ENCODE results near the gene WFS1. TPM values are rescaled to one million over a fixed set of nuclear protein-coding genes. Genes with fewer than 3 reads are reported as not detected.

WFS1 gene
- total and polyA plus RNA-seq, 2 donors (not counting 1 experiment from before 2014, with no cell fraction given), result 25.7 to 37.5 TPM

DNA sequence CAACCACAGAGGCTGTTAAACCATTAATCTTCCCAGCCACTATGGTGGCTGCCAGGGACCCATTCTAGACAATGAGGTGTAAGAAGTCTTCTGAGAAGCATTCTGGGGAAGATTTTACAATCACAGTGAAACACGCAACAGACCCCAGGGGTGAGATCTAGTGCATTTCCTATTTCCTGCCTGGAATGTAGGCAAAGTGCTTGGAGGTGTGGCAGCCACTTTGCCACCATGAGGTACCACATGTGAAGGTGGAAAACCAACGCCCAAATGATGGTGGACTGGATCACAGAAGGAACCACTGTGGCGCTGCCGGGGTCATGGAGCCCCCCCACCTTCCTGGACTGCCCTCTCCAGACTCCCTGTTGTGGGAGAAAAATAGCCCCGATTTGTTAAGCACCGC lies 61.8 kb downstream of the WFS1 start:
- TF ChIP-seq EZH2 (IDR thresholded peaks at IDR 0.05; ENCODE audit: low read length, missing control alignments), result no peak
- TF ChIP-seq, protein P1, sequence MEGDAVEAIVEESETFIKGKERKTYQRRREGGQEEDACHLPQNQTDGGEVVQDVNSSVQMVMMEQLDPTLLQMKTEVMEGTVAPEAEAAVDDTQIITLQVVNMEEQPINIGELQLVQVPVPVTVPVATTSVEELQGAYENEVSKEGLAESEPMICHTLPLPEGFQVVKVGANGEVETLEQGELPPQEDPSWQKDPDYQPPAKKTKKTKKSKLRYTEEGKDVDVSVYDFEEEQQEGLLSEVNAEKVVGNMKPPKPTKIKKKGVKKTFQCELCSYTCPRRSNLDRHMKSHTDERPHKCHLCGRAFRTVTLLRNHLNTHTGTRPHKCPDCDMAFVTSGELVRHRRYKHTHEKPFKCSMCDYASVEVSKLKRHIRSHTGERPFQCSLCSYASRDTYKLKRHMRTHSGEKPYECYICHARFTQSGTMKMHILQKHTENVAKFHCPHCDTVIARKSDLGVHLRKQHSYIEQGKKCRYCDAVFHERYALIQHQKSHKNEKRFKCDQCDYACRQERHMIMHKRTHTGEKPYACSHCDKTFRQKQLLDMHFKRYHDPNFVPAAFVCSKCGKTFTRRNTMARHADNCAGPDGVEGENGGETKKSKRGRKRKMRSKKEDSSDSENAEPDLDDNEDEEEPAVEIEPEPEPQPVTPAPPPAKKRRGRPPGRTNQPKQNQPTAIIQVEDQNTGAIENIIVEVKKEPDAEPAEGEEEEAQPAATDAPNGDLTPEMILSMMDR (conservative IDR thresholded peaks at IDR 0.05 in 1 of 2, IDR thresholded peaks at IDR 0.05 in 1 of 2; ENCODE audit: low read depth in 1 of 2, low read length in 2 of 2), result no peak
- Histone ChIP-seq H3K27me3 (ENCODE audit: control insufficient read depth, insufficient read depth, low read length) (no peaks in the 10 kb centered on the region), H3K4me1 (ENCODE audit: control insufficient read depth, extremely low read depth, insufficient read depth, low read length) (no peaks in the 10 kb centered on the region), H2AFZ (ENCODE audit: low read length) (no peak overlapping the region), H4K20me1 (ENCODE audit: control insufficient read depth, extremely low read depth, insufficient read depth, low read length) (no peaks in the 10 kb centered on the region), H3K9ac (ENCODE audit: insufficient read depth, low read length) (no peak overlapping the region), H3K4me2 (ENCODE audit: extremely low read depth, insufficient read depth, low read length) (no peak overlapping the region), H3K4me3 (replicated peaks in 1 of 4; ENCODE audit: control extremely low read depth in 1 of 4, insufficient read depth in 1 of 4, low read depth in 3 of 4, low read length in 4 of 4) (no peak overlapping the region), H3K79me2 (ENCODE audit: control insufficient read depth, insufficient read depth, low read length) (no peaks in the 10 kb centered on the region), H3K36me3 (ENCODE audit: control insufficient read depth, insufficient read depth, low read length) (no peaks in the 10 kb centered on the region), H3K27ac (ENCODE audit: insufficient read depth, low read length) (no peak overlapping the region), H3K9me3 (ENCODE audit: control insufficient read depth, insufficient read depth, low read depth, low read length) (no peaks in the 10 kb centered on the region)
- no peak for DNase-seq (ENCODE audit: low read depth in 2 of 2)

- Histone ChIP-seq H3K27me3 (ENCODE audit: control insufficient read depth, insufficient read depth, low read length) (no peaks in the 10 kb centered on the region), H3K36me3 (ENCODE audit: control insufficient read depth, insufficient read depth, low read length) (no peaks in the 10 kb centered on the region), H3K4me2 (ENCODE audit: extremely low read depth, insufficient read depth, low read length) (no peak overlapping the region), H3K27ac (ENCODE audit: insufficient read depth, low read length) (no peak overlapping the region), H4K20me1 (ENCODE audit: control insufficient read depth, extremely low read depth, insufficient read depth, low read length) (no peaks in the 10 kb centered on the region), H3K4me3 (replicated peaks in 1 of 4; ENCODE audit: control extremely low read depth in 1 of 4, insufficient read depth in 1 of 4, low read depth in 3 of 4, low read length in 4 of 4) (no peak overlapping the region), H3K9me3 (ENCODE audit: control insufficient read depth, insufficient read depth, low read depth, low read length) (no peaks in the 10 kb centered on the region), H2AFZ (ENCODE audit: low read length) (no peak overlapping the region), H3K4me1 (ENCODE audit: control insufficient read depth, extremely low read depth, insufficient read depth, low read length) (no peaks in the 10 kb centered on the region), H3K9ac (ENCODE audit: insufficient read depth, low read length) (no peak overlapping the region), H3K79me2 (ENCODE audit: control insufficient read depth, insufficient read depth, low read length) (no peaks in the 10 kb centered on the region)
- TF ChIP-seq EZH2 (IDR thresholded peaks at IDR 0.05; ENCODE audit: low read length, missing control alignments), result no peak
- TF ChIP-seq, protein P1 (conservative IDR thresholded peaks at IDR 0.05 in 1 of 2, IDR thresholded peaks at IDR 0.05 in 1 of 2; ENCODE audit: low read depth in 1 of 2, low read length in 2 of 2), result peak; percentile 57 to 88
- DNase-seq (ENCODE audit: low read depth in 2 of 2), result peak in 1 of 2 donors; percentile 33
Measured at GRCh38 chr4:6332042-6332668, 62.5 kb downstream of the WFS1 start.

GRCh38 chr4:6332669-6333050 lies 63.0 kb downstream of the WFS1 start:
- Histone ChIP-seq H3K9me3 (ENCODE audit: control insufficient read depth, insufficient read depth, low read depth, low read length) (no peaks in the 10 kb centered on the region), H3K4me3 (replicated peaks in 1 of 4; ENCODE audit: control extremely low read depth in 1 of 4, insufficient read depth in 1 of 4, low read depth in 3 of 4, low read length in 4 of 4) (no peak overlapping the region), H3K4me1 (ENCODE audit: control insufficient read depth, extremely low read depth, insufficient read depth, low read length) (no peaks in the 10 kb centered on the region), H3K27me3 (ENCODE audit: control insufficient read depth, insufficient read depth, low read length) (no peaks in the 10 kb centered on the region), H2AFZ (ENCODE audit: low read length) (no peak overlapping the region), H3K79me2 (ENCODE audit: control insufficient read depth, insufficient read depth, low read length) (no peaks in the 10 kb centered on the region), H3K9ac (ENCODE audit: insufficient read depth, low read length) (no peak overlapping the region), H3K36me3 (ENCODE audit: control insufficient read depth, insufficient read depth, low read length) (no peaks in the 10 kb centered on the region), H3K4me2 (ENCODE audit: extremely low read depth, insufficient read depth, low read length) (no peak overlapping the region), H4K20me1 (ENCODE audit: control insufficient read depth, extremely low read depth, insufficient read depth, low read length) (no peaks in the 10 kb centered on the region), H3K27ac (ENCODE audit: insufficient read depth, low read length) (no peak overlapping the region)
- no peak for DNase-seq (ENCODE audit: low read depth in 2 of 2)
- TF ChIP-seq, protein P1 (conservative IDR thresholded peaks at IDR 0.05 in 1 of 2, IDR thresholded peaks at IDR 0.05 in 1 of 2; ENCODE audit: low read depth in 1 of 2, low read length in 2 of 2), result no peak

All from fibroblast of lung (primary cell).